Measurements from ENCODE around the gene BAHCC1. TPM values are rescaled to one million over a fixed set of nuclear protein-coding genes. Genes with fewer than 3 reads are reported as not detected.

The BAHCC1 gene
- total RNA-seq, 1 experiment from 2014 or later: 8.7 TPM

- no peak for DNase-seq
- H3K4me3 ChIP-seq (ENCODE audit: insufficient read depth, low read depth, low read length): no peak overlapping the region
- H3K27me3 ChIP-seq (ENCODE audit: control insufficient read depth, insufficient read depth, low read length): no peaks in the 10 kb centered on the region
- no peaks in the 10 kb centered on the region for H3K36me3 ChIP-seq (replicated peaks; ENCODE audit: control insufficient read depth, insufficient read depth, low read length)
Observed at GRCh38 chr17:81427173-81428120, 32.2 kb downstream of the BAHCC1 start.

GRCh38 chr17:81428121-81428515 lies 32.9 kb downstream of the BAHCC1 start:
- DNase-seq: no peak
- Histone ChIP-seq H3K27me3 (ENCODE audit: control insufficient read depth, insufficient read depth, low read length) (no peaks in the 10 kb centered on the region), H3K4me3 (ENCODE audit: insufficient read depth, low read depth, low read length) (no peak overlapping the region), H3K36me3 (replicated peaks; ENCODE audit: control insufficient read depth, insufficient read depth, low read length) (no peaks in the 10 kb centered on the region)

DNA sequence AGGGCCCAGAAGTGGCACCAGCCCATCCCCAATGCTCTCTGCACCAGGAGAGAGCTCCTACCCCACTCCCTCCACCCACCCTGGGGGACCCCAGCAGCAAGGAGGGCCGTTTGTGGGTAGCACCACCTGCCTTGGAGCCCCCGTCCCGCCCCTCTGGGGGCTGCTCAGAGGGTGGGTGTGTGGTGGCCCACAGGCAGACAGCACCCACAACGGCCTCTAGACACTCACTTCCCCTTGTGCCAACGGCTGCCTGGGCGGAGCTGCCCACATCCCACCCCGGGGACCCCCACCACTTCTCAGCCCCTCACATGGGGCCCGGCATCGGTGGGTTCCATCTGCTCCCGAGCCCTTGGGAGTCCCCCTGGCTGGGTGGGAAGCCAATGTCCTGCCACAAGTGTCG lies 33.3 kb downstream of the BAHCC1 start:
- no peaks in the 10 kb centered on the region for H3K36me3 ChIP-seq (replicated peaks; ENCODE audit: control insufficient read depth, insufficient read depth, low read length)
- no peak for DNase-seq
- no peak overlapping the region for H3K4me3 ChIP-seq (ENCODE audit: insufficient read depth, low read depth, low read length)
- no peaks in the 10 kb centered on the region for H3K27me3 ChIP-seq (ENCODE audit: control insufficient read depth, insufficient read depth, low read length)

DNA sequence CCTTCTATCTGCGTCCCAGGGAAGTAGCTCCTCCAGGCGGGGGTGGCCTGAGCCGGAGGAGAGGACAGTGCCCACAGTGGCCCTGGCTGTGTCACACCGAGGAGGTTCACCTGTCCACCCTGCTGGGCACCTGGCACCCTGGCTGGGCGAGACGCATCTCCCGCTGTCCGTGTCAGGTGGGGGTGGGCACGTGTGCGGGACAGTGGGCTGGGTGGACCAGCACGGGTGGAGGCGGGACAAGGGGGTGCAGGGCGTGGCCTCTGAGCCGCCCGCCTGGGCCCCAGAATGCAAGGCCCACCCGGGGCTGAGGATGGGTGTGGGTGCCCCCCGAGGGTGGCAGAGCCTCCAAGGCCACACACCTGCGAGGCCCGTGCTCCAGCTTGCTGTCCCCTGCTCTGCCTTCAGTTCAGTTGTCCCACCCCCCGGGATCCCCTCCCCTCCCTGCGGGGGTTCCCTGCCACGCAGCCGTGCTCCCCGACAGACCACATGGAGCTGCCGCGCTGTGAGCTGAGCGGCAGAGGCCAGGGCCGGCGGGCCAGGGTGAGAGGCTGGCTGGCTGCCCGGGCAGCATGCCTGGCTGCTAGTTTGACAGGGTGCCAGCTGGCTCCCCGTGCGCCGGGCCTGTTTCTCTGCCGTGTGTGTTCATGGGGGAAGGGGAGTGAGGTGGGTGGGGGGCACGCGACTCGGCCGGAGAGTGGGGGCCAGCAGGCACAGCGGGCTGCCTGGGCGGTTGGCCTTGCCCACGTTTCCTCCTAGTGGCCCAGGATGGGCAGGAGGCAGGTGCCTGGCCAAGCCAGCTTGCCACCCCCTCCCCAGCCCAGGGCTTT lies 33.9 kb downstream of the BAHCC1 start:
- H3K4me3 ChIP-seq (ENCODE audit: insufficient read depth, low read depth, low read length): no peak overlapping the region
- H3K27me3 ChIP-seq (ENCODE audit: control insufficient read depth, insufficient read depth, low read length): no peaks in the 10 kb centered on the region
- no peaks in the 10 kb centered on the region for H3K36me3 ChIP-seq (replicated peaks; ENCODE audit: control insufficient read depth, insufficient read depth, low read length)
- DNase-seq: no peak

DNA sequence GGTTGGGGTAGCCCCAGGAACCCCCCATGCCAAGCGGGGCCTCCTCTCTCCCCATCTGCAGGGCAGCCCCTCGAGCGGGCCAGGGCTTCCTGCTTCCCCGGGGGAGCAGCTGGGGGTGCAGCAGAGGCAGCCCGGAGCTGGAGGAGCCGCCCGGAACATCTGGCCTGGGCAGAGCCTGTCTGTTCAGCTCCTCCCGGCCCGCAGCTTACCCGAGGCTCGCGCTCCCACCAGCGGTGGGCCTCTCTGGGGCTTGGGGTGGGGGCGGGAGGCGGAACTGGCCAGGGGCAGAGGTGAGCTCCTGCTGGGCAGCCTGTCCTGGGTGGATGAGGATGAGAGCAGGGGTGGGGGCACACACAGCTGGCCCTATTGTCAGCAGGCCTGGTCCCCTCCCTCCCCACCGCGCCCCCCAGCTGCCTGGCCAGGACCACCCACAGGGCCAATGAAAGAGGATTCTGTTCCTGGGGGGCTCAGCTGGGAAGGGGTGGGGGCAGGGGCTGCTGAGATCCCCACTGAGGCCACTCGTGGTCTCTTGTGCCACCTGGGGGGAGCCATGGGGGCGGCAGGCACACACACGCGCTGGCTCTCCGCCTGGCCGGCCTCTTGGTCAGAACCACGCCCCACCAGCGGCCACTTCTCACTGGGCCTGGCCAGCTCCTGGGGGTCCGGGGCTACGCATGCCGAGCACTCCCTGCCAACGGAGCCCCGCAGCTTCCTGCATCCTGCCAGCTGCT lies 34.7 kb downstream of the BAHCC1 start:
- no peaks in the 10 kb centered on the region for H3K27me3 ChIP-seq (ENCODE audit: control insufficient read depth, insufficient read depth, low read length)
- no peaks in the 10 kb centered on the region for H3K36me3 ChIP-seq (replicated peaks; ENCODE audit: control insufficient read depth, insufficient read depth, low read length)
- H3K4me3 ChIP-seq (ENCODE audit: insufficient read depth, low read depth, low read length): no peak overlapping the region
- DNase-seq: peak; percentile 89

- H3K4me3 ChIP-seq (ENCODE audit: insufficient read depth, low read depth, low read length): no peak overlapping the region
- H3K36me3 ChIP-seq (replicated peaks; ENCODE audit: control insufficient read depth, insufficient read depth, low read length): no peaks in the 10 kb centered on the region
- H3K27me3 ChIP-seq (ENCODE audit: control insufficient read depth, insufficient read depth, low read length): no peaks in the 10 kb centered on the region
- DNase-seq: no peak
Observed at GRCh38 chr17:81431545-81432482, 36.6 kb downstream of the BAHCC1 start.

DNA sequence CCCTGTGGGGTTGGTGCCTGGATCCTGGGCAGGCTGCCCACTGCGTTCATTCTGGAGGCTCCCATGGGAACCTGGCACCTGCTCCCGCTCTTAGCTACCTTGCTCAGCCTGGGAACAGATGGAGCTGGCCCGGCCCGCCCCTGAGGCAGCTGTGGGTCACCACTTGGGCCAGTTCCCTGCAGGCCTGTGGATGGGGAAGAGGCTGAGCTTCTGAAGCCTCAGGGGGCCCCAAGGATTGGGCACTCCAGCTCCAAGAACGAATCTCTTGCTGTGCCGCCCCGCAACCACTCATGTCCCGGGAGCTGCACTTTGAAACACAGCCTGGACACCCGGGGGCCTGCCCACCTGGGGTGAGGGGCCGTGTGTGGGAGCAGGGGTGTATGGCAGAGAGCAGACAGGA lies 37.7 kb downstream of the BAHCC1 start:
- DNase-seq: no peak
- no peak overlapping the region for H3K4me3 ChIP-seq (ENCODE audit: insufficient read depth, low read depth, low read length)
- no peaks in the 10 kb centered on the region for H3K27me3 ChIP-seq (ENCODE audit: control insufficient read depth, insufficient read depth, low read length)
- no peaks in the 10 kb centered on the region for H3K36me3 ChIP-seq (replicated peaks; ENCODE audit: control insufficient read depth, insufficient read depth, low read length)

GRCh38 chr17:81433656-81434055 lies 38.4 kb downstream of the BAHCC1 start:
- Histone ChIP-seq H3K36me3 (replicated peaks; ENCODE audit: control insufficient read depth, insufficient read depth, low read length) (no peaks in the 10 kb centered on the region), H3K4me3 (ENCODE audit: insufficient read depth, low read depth, low read length) (no peak overlapping the region), H3K27me3 (ENCODE audit: control insufficient read depth, insufficient read depth, low read length) (no peaks in the 10 kb centered on the region)
- no peak for DNase-seq

DNA sequence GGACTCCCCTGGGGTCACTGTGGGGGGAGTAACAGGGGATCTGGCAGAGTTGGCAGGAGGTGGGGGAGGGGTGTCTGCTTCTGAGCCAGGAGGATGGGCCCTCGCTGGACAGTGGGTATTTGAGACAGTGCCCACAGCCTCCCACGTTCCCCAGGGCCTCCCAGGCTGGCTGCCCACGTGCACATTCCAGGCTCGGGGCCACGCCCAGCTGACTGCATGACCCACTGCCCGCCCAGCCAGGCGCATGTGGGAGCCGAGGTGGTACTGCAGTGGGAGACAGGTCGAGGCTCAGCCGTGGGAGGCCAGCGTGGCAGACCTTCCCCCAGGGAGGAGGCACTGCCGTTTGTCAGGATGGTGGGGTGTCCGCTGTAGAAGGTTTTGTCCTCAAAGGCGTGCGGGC lies 38.8 kb downstream of the BAHCC1 start:
- Histone ChIP-seq H3K36me3 (replicated peaks; ENCODE audit: control insufficient read depth, insufficient read depth, low read length) (no peaks in the 10 kb centered on the region), H3K27me3 (ENCODE audit: control insufficient read depth, insufficient read depth, low read length) (no peaks in the 10 kb centered on the region), H3K4me3 (ENCODE audit: insufficient read depth, low read depth, low read length) (no peak overlapping the region)
- no peak for DNase-seq

DNA sequence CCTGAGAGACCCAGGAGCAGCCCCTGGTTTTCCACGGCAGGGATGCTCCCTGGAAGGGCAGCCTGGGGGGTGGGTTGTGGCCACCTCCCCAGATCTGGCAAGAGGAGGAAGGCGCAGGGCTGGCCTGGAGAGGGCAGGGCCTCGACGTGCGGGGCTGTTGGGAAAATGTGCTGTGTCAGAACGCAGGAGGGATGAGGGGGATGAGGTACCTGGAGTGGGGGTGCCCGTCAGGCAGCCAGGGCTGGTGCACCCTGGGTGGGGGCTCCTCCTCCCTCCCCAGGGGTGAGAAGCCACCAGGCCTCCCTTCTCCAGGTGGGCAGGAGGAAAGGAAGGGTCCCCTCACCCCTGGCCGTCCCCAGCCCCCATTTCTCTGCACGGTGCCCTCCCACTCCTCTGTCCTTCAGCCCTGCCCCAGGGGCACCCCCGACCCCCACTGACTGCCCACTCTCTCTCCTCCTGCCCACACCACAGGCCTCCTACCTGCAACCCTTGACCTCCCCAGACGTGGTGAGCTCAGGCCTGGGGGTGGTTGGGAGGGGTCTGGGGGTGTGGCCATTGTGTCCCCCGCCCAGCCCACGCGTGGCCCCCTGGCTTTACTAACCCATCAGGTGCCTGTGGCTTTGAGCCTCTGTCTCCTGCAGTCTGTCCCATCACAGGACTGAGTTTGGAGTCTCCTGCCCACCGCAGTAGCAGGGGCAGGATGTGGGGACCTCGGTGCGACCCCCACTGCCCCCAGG lies 39.6 kb downstream of the BAHCC1 start:
- Histone ChIP-seq H3K27me3 (ENCODE audit: control insufficient read depth, insufficient read depth, low read length) (no peaks in the 10 kb centered on the region), H3K4me3 (ENCODE audit: insufficient read depth, low read depth, low read length) (no peak overlapping the region)
- no peak for DNase-seq

DNA sequence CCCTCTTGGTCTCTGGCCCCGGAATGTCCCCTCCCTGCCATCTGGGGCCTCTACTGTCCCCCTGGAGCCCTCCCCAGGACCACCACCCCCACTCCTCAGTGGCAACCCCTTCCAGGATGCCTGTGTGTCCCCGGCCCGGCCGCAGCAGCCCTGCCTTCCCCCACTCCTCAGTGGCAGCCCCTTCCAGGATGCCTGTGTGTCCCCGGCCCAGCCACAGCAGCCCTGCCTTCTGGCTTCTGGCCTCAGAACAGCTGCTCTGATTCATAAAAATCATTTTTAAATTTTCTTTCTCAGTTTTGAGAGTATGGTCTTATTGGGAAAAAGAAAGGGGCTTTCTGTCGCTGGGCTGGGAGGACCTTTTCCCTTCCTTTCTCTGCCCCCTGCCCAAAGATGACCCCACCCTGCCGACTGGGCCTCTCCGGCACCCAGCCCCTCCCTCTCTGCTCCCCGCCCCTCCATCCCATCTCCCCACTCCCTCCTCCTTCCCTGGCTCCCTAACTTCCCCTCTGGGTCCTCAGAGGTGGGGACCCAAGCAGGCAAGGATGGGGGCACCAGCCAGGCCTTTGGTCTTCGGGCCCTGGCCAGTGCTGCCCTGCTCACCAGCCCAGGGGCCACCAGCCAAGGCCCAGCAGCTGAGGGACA lies 40.5 kb downstream of the BAHCC1 start:
- no peak overlapping the region for H3K4me3 ChIP-seq (ENCODE audit: insufficient read depth, low read depth, low read length)
- H3K27me3 ChIP-seq (ENCODE audit: control insufficient read depth, insufficient read depth, low read length): no peaks in the 10 kb centered on the region
- DNase-seq: no peak
- no peaks in the 10 kb centered on the region for H3K36me3 ChIP-seq (replicated peaks; ENCODE audit: control insufficient read depth, insufficient read depth, low read length)

More for the DNA sequence above, 39.6 kb downstream of the BAHCC1 start:
- no peaks in the 10 kb centered on the region for H3K36me3 ChIP-seq (replicated peaks; ENCODE audit: control insufficient read depth, insufficient read depth, low read length)

DNA sequence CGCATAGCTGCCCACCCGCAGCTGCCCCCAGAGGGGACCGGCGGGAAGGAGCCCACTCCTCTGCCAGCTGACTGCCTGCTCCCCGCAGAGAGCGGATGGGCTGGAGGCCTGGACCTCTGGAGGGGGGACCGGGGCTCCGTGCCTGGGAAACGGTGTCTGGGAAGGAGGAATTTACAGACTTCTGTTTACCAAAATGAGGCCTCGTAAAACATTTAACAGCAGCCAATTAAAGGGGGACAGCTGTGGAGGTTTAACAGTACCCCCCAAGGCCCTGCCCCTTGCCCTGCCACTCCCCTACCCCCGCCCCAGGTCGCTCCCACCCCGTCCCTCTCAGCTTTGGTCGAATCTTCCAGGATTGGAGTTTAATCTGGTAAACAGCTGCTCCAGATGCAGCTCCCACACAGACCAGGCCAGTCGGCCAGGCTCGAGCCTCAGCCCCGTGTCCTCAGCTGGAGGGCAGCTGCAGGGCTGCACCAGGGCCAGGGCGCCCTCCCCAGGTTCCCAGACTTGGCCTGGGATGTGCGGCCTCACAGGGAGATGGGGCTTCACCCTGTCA lies 41.1 kb downstream of the BAHCC1 start:
- no peaks in the 10 kb centered on the region for H3K36me3 ChIP-seq (replicated peaks; ENCODE audit: control insufficient read depth, insufficient read depth, low read length)
- H3K27me3 ChIP-seq (ENCODE audit: control insufficient read depth, insufficient read depth, low read length): no peaks in the 10 kb centered on the region
- DNase-seq: peak; percentile 82
- H3K4me3 ChIP-seq (ENCODE audit: insufficient read depth, low read depth, low read length): no peak overlapping the region
